ENCODE results near the gene IZUMO1. TPM values are rescaled to one million over a fixed set of nuclear protein-coding genes. Genes with fewer than 3 reads are reported as not detected.
"Not testable (repeated sequence)": the region's sequence is repeated elsewhere in the genome, so short reads cannot be mapped to it uniquely, and the experiment has no call there.

Gene IZUMO1
- total RNA-seq = not detected

GRCh38 chr19:48746738-48747575, at the start of gene IZUMO1:
IZUMO1 (minus strand) TSS chr19:48746909; CDS start chr19:48745859, 1,050 bp downstream.
- CTCF ChIA-PET = interaction anchor here (0.6 to 1.0 kb wide), 4 partner anchors 48 to 349 kb away, joined by 3 read pairs; no protein-coding TSS in a partner anchor
- Mint-ChIP-seq H3K27me3 (ENCODE audit: low read depth) (peaks cover 12% of the 10 kb centered on the region), H3K9me3 (no peaks in the 10 kb centered on the region), H3K36me3 (ENCODE audit: low read depth) (no peaks in the 10 kb centered on the region), H3K27ac (no peak within 1 kb of the TSS), H3K4me3 (peak within 1 kb of the TSS; percentile 34), H3K4me1 (ENCODE audit: low read depth) (peaks cover 15% of the 10 kb centered on the region)
- intact Hi-C loops (cut with micrococcal nuclease) = loop anchor here (5.0 kb wide), 1 partner anchor 575 kb away; the partner anchor contains the start of genes LIG1 and ZSWIM9
- peak; percentile 73 for DNase-seq

- peak overlapping the region; percentile 82 for H3K4me3 Mint-ChIP-seq
- H3K36me3 Mint-ChIP-seq (ENCODE audit: low read depth) = no peaks in the 10 kb centered on the region
- H3K27ac Mint-ChIP-seq = peak overlapping the region; percentile 87
- H3K27me3 Mint-ChIP-seq (ENCODE audit: low read depth) = no peaks in the 10 kb centered on the region
- no peak for DNase-seq
- peaks cover 10% of the 10 kb centered on the region for H3K4me1 Mint-ChIP-seq (ENCODE audit: low read depth)
- CTCF ChIA-PET = interaction anchor here (0.7 to 4.5 kb wide), 27 partner anchors 11 to 204 kb away, joined by 3 to 43 read pairs (median 3); partner anchors contain the start of genes BCAT2, CA11, GYS1 and HSD17B14
- intact Hi-C loops (cut with micrococcal nuclease) = loop anchor here (1.0 to 5.0 kb wide), 8 partner anchors 15 to 292 kb away; partner anchors contain the start of genes BCAT2, CA11, GYS1 and PPP1R15A
- no peaks in the 10 kb centered on the region for H3K9me3 Mint-ChIP-seq
These were observed 49.0 kb upstream of the IZUMO1 start for GRCh38 chr19:48795685-48796070.

- CTCF ChIA-PET = interaction anchor here (0.7 to 4.5 kb wide), 27 partner anchors 10 to 205 kb away, joined by 3 to 43 read pairs (median 3); partner anchors contain the start of genes BCAT2, CA11, GYS1 and HSD17B14
- intact Hi-C loops (cut with micrococcal nuclease) = loop anchor here (1.0 to 5.0 kb wide), 8 partner anchors 16 to 292 kb away; partner anchors contain the start of genes BCAT2, CA11, GYS1 and PPP1R15A
- Mint-ChIP-seq H3K27me3 (ENCODE audit: low read depth) (no peaks in the 10 kb centered on the region), H3K36me3 (ENCODE audit: low read depth) (no peaks in the 10 kb centered on the region), H3K4me3 (peak overlapping the region; percentile 82), H3K4me1 (ENCODE audit: low read depth) (peaks cover 10% of the 10 kb centered on the region), H3K9me3 (no peaks in the 10 kb centered on the region), H3K27ac (peak overlapping the region; percentile 87)
- DNase-seq = peak; percentile 89
These were observed 48.5 kb upstream of the IZUMO1 start for GRCh38 chr19:48795055-48795684.

- DNase-seq = no peak
- intact Hi-C loops (cut with micrococcal nuclease) = loop anchor here (2.0 kb wide), 3 partner anchors 17 to 199 kb away; partner anchors contain the start of genes BCAT2, GYS1, PPP1R15A and RUVBL2
- Mint-ChIP-seq H3K4me3 (no peak overlapping the region), H3K36me3 (ENCODE audit: low read depth) (no peaks in the 10 kb centered on the region), H3K9me3 (no peaks in the 10 kb centered on the region), H3K27me3 (ENCODE audit: low read depth) (no peaks in the 10 kb centered on the region), H3K27ac (no peak overlapping the region), H3K4me1 (ENCODE audit: low read depth) (peaks cover 10% of the 10 kb centered on the region)
- CTCF ChIA-PET = interaction anchor here (0.7 to 4.5 kb wide), 6 partner anchors 16 to 262 kb away, joined by 3 to 43 read pairs (median 18); partner anchors contain the start of genes BCAT2 and HSD17B14
These were observed 47.6 kb upstream of the IZUMO1 start for GRCh38 chr19:48794291-48794690.

GRCh38 chr19:48793271-48793670, 46.6 kb upstream of the IZUMO1 start:
- no peaks in the 10 kb centered on the region for H3K36me3 Mint-ChIP-seq (ENCODE audit: low read depth)
- no peaks in the 10 kb centered on the region for H3K9me3 Mint-ChIP-seq
- H3K4me1 Mint-ChIP-seq (ENCODE audit: low read depth) = peaks cover 10% of the 10 kb centered on the region
- DNase-seq = no peak
- CTCF ChIA-PET = interaction anchor here (0.6 to 4.5 kb wide), 4 partner anchors 9 to 52 kb away, joined by 3 to 43 read pairs (median 18); partner anchors contain the start of gene HSD17B14
- intact Hi-C loops (cut with micrococcal nuclease) = no loop called here
- no peak overlapping the region for H3K4me3 Mint-ChIP-seq
- no peak overlapping the region for H3K27ac Mint-ChIP-seq
- H3K27me3 Mint-ChIP-seq (ENCODE audit: low read depth) = no peaks in the 10 kb centered on the region

- CTCF ChIA-PET = interaction anchor here (0.6 to 8.5 kb wide), 20 partner anchors 9 to 211 kb away, joined by 3 to 121 read pairs (median 4); partner anchors contain the start of genes FUT2, HSD17B14 and PPP1R15A
- intact Hi-C loops (cut with micrococcal nuclease); H3K9me3 Mint-ChIP-seq; H3K4me3 Mint-ChIP-seq; DNase-seq; H3K4me1 Mint-ChIP-seq (ENCODE audit: low read depth); H3K27ac Mint-ChIP-seq; H3K27me3 Mint-ChIP-seq (ENCODE audit: low read depth); H3K36me3 Mint-ChIP-seq (ENCODE audit: low read depth): not testable (repeated sequence)
These were observed 40.6 kb upstream of the IZUMO1 start for GRCh38 chr19:48787331-48787730.

GRCh38 chr19:48786422-48786821, 39.7 kb upstream of the IZUMO1 start:
- H3K4me1 Mint-ChIP-seq (ENCODE audit: low read depth); H3K9me3 Mint-ChIP-seq; H3K27me3 Mint-ChIP-seq (ENCODE audit: low read depth); DNase-seq; intact Hi-C loops (cut with micrococcal nuclease); H3K36me3 Mint-ChIP-seq (ENCODE audit: low read depth); H3K4me3 Mint-ChIP-seq; H3K27ac Mint-ChIP-seq: not testable (repeated sequence)
- CTCF ChIA-PET = interaction anchor here (0.7 to 8.5 kb wide), 4 partner anchors 13 to 78 kb away, joined by 3 to 121 read pairs (median 3); no protein-coding TSS in a partner anchor

GRCh38 chr19:48784527-48784926, 37.8 kb upstream of the IZUMO1 start:
- Mint-ChIP-seq H3K27ac (no peak overlapping the region), H3K4me1 (ENCODE audit: low read depth) (peaks cover 2% of the 10 kb centered on the region), H3K9me3 (no peaks in the 10 kb centered on the region), H3K36me3 (ENCODE audit: low read depth) (no peaks in the 10 kb centered on the region), H3K4me3 (no peak overlapping the region), H3K27me3 (ENCODE audit: low read depth) (peaks cover 3% of the 10 kb centered on the region)
- CTCF ChIA-PET = interaction anchor here (0.6 to 8.5 kb wide), 6 partner anchors 11 to 186 kb away, joined by 3 to 121 read pairs (median 4); no protein-coding TSS in a partner anchor
- DNase-seq = no peak
- intact Hi-C loops (cut with micrococcal nuclease) = no loop called here

- intact Hi-C loops (cut with micrococcal nuclease) = no loop called here
- no peaks in the 10 kb centered on the region for H3K9me3 Mint-ChIP-seq
- peaks cover 2% of the 10 kb centered on the region for H3K4me1 Mint-ChIP-seq (ENCODE audit: low read depth)
These were observed 34.1 kb upstream of the IZUMO1 start for GRCh38 chr19:48780631-48781391.

GRCh38 chr19:48779636-48780035, 32.9 kb upstream of the IZUMO1 start:
- CTCF ChIA-PET = interaction anchor here (1.2 to 1.6 kb wide), 3 partner anchors 8 to 65 kb away, joined by 3 to 9 read pairs (median 3); no protein-coding TSS in a partner anchor
- H3K4me3 Mint-ChIP-seq = no peak overlapping the region
- intact Hi-C loops (cut with micrococcal nuclease) = no loop called here
- H3K36me3 Mint-ChIP-seq (ENCODE audit: low read depth) = no peaks in the 10 kb centered on the region
- peaks cover 3% of the 10 kb centered on the region for H3K27me3 Mint-ChIP-seq (ENCODE audit: low read depth)
- H3K27ac Mint-ChIP-seq = no peak overlapping the region
- H3K4me1 Mint-ChIP-seq (ENCODE audit: low read depth) = peaks cover 2% of the 10 kb centered on the region
- no peaks in the 10 kb centered on the region for H3K9me3 Mint-ChIP-seq
- no peak for DNase-seq

More at GRCh38 chr19:48780631-48781391, 34.1 kb upstream of the IZUMO1 start:
- DNase-seq = no peak
- H3K4me3 Mint-ChIP-seq = no peak overlapping the region
- H3K27me3 Mint-ChIP-seq (ENCODE audit: low read depth) = peaks cover 3% of the 10 kb centered on the region
- CTCF ChIA-PET = interaction anchor here (1.2 kb wide), 1 partner anchor 14 kb away, joined by 3 read pairs; no protein-coding TSS in a partner anchor
- H3K36me3 Mint-ChIP-seq (ENCODE audit: low read depth) = no peaks in the 10 kb centered on the region
- no peak overlapping the region for H3K27ac Mint-ChIP-seq

- intact Hi-C loops (cut with micrococcal nuclease) = no loop called here
- no peak overlapping the region for H3K27ac Mint-ChIP-seq
- CTCF ChIA-PET = no interaction called here
- no peak overlapping the region for H3K4me3 Mint-ChIP-seq
- H3K36me3 Mint-ChIP-seq (ENCODE audit: low read depth) = no peaks in the 10 kb centered on the region
- DNase-seq = no peak
- H3K4me1 Mint-ChIP-seq (ENCODE audit: low read depth) = peaks cover 2% of the 10 kb centered on the region
- H3K9me3 Mint-ChIP-seq = no peaks in the 10 kb centered on the region
- peaks cover 3% of the 10 kb centered on the region for H3K27me3 Mint-ChIP-seq (ENCODE audit: low read depth)
These were observed 31.0 kb upstream of the IZUMO1 start for GRCh38 chr19:48777720-48778119.

Data from activated naive CD4-positive, alpha-beta T cell treated with anti-CD3 and anti-CD28 coated beads for 36 hours (primary cell).